Gastroesophageal sphincter (tissue), 4 donors: ENCODE data around the gene GPR132. TPM values are rescaled to one million over a fixed set of nuclear protein-coding genes. Genes with fewer than 3 reads are reported as not detected.

Source experiments
- ATAC-seq: fragments of 150-250 bp; one replicate; pipeline ENCODE4 v1.9.1; 2016; ENCODE audit warnings: mild to moderate bottlenecking, moderate library complexity
- H3K27ac ChIP-seq, 4 donors: fragments of 200-600 bp; sonication (generic) in 3 of 4; 1 replicate in 3 of 4; 2 replicates in 1 of 4; pipeline ENCODE4 v1.5.1; 2016 to 2019
- H3K27me3 ChIP-seq: fragments of 200-600 bp; sonication (generic); one replicate; pipeline ENCODE4 v1.5.1; 2019
- H3K36me3 ChIP-seq, 2 donors: fragments of 200-600 bp; sonication (generic); one replicate each; pipeline ENCODE4 v1.5.1; 2019; ENCODE audit warnings: control low read depth in 1 of 2
- H3K4me1 ChIP-seq, 3 donors: fragments of 200-600 bp; sonication (generic); 1 replicate in 2 of 3; 2 replicates in 1 of 3; pipeline ENCODE4 v1.5.1; 2016 to 2019; ENCODE audit warnings: control low read depth in 2 of 3
- H3K4me3 ChIP-seq, 2 donors: fragments of 200-600 bp; sonication (generic); one replicate each; pipeline ENCODE4 v1.5.1; 2019; ENCODE audit warnings: mild to moderate bottlenecking in 1 of 2, moderate library complexity in 1 of 2
- H3K9me3 ChIP-seq, 3 donors: fragments of 200-600 bp; sonication (generic); one replicate each; pipeline ENCODE4 v1.5.1; 2017 to 2019; ENCODE audit warnings: control low read depth in 2 of 3
- CTCF ChIP-seq, 4 experiments: fragments of 200-600 bp in 2 of 4; fragments of 450-650 bp in 2 of 4; sonication (generic) in 1 of 4; IDR thresholded peaks; one replicate each; pipeline ENCODE4 v1.5.1; 2017 to 2019; ENCODE audit warnings: antibody characterized with exemption in 4 of 4, mild to moderate bottlenecking in 2 of 4, moderate library complexity in 2 of 4
- EP300 ChIP-seq: sonication (generic); formaldehyde crosslinking; IDR thresholded peaks from one replicate; pipeline ENCODE4 v1.6.1; 2017; ENCODE audit warnings: antibody characterized with exemption, mild to moderate bottlenecking
- POLR2A ChIP-seq, 2 donors: fragments of 450-650 bp; IDR thresholded peaks; one replicate each; pipeline ENCODE4 v1.6.1; 2017; ENCODE audit warnings: antibody characterized with exemption in 2 of 2, mild to moderate bottlenecking in 2 of 2, moderate library complexity in 1 of 2
- POLR2AphosphoS5 ChIP-seq: sonication (generic); formaldehyde crosslinking; IDR thresholded peaks from one replicate; pipeline ENCODE4 v1.6.1; 2017; ENCODE audit warnings: antibody characterized with exemption
- WGBS, 2 donors: methylation state at CpG; one replicate each; pipeline ENCODE4 v1.1.5; 2018; ENCODE audit warnings: low coverage in 1 of 2; 5-methylcytosine and 5-hydroxymethylcytosine counted together
- total RNA-seq, 4 donors: library from RNA; depleted of rRNA; stranded (reverse); fragments of >200 nt; gene quantifications; one replicate each; pipeline ENCODE4 v1.1.0, GENCODE V29; 2016

The GPR132 gene
- total RNA-seq, 4 donors from 2014 or later = 1.0 to 3.2 (median 2.1) TPM

- TF ChIP-seq POLR2AphosphoS5 (no peak), EP300 (no peak), CTCF (IDR thresholded peaks at IDR 0.05) (no peak), POLR2A (IDR thresholded peaks at IDR 0.05) (no peak)
- peaks cover 0 to 13% (median 6%) of the 10 kb centered on the region in 3 donors for H3K4me1 ChIP-seq
- H3K4me3 ChIP-seq = no peak overlapping the region
- no peaks in the 10 kb centered on the region for H3K36me3 ChIP-seq
- ATAC-seq = no peak
- H3K9me3 ChIP-seq = peaks cover 0 to 5% (median 0%) of the 10 kb centered on the region in 3 donors
- 77 to 82% methylated on average over 6 to 8 of the region's 8 CpGs for WGBS, 2 donors
- peaks cover 11% of the 10 kb centered on the region for H3K27me3 ChIP-seq
- H3K27ac ChIP-seq = no peak overlapping the region
These were observed 33.1 kb upstream of the GPR132 start for GRCh38 chr14:105098316-105098715.

- Histone ChIP-seq H3K9me3 (peaks cover 0 to 5% (median 0%) of the 10 kb centered on the region in 3 donors), H3K4me1 (peaks cover 0 to 18% (median 8%) of the 10 kb centered on the region in 3 donors), H3K4me3 (no peak overlapping the region), H3K36me3 (no peaks in the 10 kb centered on the region), H3K27me3 (peaks cover 6% of the 10 kb centered on the region), H3K27ac (no peak overlapping the region)
- ATAC-seq = no peak
- no peak for TF ChIP-seq CTCF (IDR thresholded peaks at IDR 0.05)
- TF ChIP-seq EP300 = no peak
- no peak for TF ChIP-seq POLR2A (IDR thresholded peaks at IDR 0.05)
- no peak for TF ChIP-seq POLR2AphosphoS5
- 84% methylated on average over 4 of the region's 7 CpGs; no CpG with 5 or more reads in 1 of the 2 donors for WGBS, 2 donors
These were observed 32.5 kb upstream of the GPR132 start for GRCh38 chr14:105097794-105098127.

- Histone ChIP-seq H3K4me1 (peaks cover 0 to 32% (median 22%) of the 10 kb centered on the region in 3 donors), H3K9me3 (peaks cover 0 to 5% (median 0%) of the 10 kb centered on the region in 3 donors), H3K36me3 (no peaks in the 10 kb centered on the region), H3K27ac (no peak overlapping the region), H3K27me3 (no peaks in the 10 kb centered on the region), H3K4me3 (no peak overlapping the region)
- ATAC-seq = no peak
- 87 to 100% methylated on average over 1 to 9 of the region's 15 CpGs for WGBS, 2 donors
- no peak for TF ChIP-seq EP300
- TF ChIP-seq POLR2AphosphoS5 = no peak
- no peak for TF ChIP-seq CTCF (IDR thresholded peaks at IDR 0.05)
- TF ChIP-seq POLR2A (IDR thresholded peaks at IDR 0.05) = no peak
These were observed 31.1 kb upstream of the GPR132 start for GRCh38 chr14:105096206-105096875.

GRCh38 chr14:105095236-105095805, 30.1 kb upstream of the GPR132 start:
- Histone ChIP-seq H3K27me3 (no peaks in the 10 kb centered on the region), H3K36me3 (no peaks in the 10 kb centered on the region), H3K9me3 (peaks cover 0 to 5% (median 0%) of the 10 kb centered on the region in 3 donors), H3K4me1 (peaks cover 0 to 42% (median 26%) of the 10 kb centered on the region in 3 donors), H3K4me3 (no peak overlapping the region), H3K27ac (no peak overlapping the region)
- ATAC-seq = no peak
- WGBS, 2 donors = 90% methylated on average over 2 of the region's 7 CpGs; no CpG with 5 or more reads in 1 of the 2 donors
- TF ChIP-seq EP300 = no peak
- TF ChIP-seq CTCF (IDR thresholded peaks at IDR 0.05) = no peak
- TF ChIP-seq POLR2AphosphoS5 = no peak
- TF ChIP-seq POLR2A (IDR thresholded peaks at IDR 0.05) = no peak
